HG03432 (cell line): Measurements from ENCODE around the gene PLD5.
A peak's percentile ranks its signal among the peaks of the same experiment; 100 is the strongest.
"Not testable (repeated sequence)": the region's sequence is repeated elsewhere in the genome, so short reads cannot be mapped to it uniquely, and the experiment has no call there.

Experiments
- ATAC-seq: cut with Tn5 transposase; IDR thresholded peaks from one replicate; pipeline ENCODE4 v1.9.1; 2021; ENCODE audit warnings: mild to moderate bottlenecking, moderate library complexity; ENCODE audit not compliant: unreplicated experiment

Gene PLD5

GRCh38 chr1:242219298-242219901 is 305.1 kb downstream of the PLD5 start:
- ATAC-seq, result no peak

DNA sequence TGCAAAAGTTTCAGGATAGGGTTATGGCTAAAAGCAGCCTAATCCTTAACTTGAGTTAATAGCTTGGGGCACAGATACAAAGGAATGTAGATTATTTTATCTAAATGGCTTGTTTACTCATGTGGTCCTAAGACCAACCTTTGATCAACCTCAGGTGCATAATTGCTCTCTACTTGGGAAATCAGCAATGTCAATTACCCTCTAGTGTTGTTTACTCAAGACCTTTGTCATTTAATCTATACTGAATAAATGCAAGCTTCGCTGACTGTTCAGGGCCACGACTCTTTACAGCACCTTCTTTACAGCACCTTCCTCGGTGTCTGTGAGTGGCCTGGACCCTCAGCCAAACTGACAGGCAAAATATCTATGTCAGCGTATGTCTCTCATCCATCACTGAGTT is 308.1 kb downstream of the PLD5 start:
- ATAC-seq, result no peak

GRCh38 chr1:242214455-242214854 is 310.0 kb downstream of the PLD5 start:
- not testable (repeated sequence) for ATAC-seq

- ATAC-seq, result not testable (repeated sequence)
These were observed 311.5 kb downstream of the PLD5 start for GRCh38 chr1:242212961-242213360.

DNA sequence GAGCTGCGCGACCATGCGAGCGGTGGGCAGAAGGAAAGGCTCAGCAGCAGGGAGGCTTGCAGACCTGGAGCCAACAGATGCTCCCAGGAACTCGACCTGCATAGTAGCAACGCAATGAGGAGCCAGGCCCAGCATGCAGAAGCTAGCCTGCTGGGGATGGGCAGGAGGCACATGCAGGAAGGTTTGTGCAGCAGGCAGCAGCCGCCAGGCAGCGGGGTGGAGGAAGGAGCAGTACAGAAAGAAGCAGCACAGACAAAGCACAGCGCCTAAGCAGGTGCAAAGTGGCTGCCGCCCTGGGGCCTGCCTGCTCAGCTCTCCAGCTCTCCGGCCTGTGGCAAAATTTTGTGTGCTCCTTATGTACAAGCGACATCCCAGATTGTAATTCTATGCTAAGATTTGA is 312.1 kb downstream of the PLD5 start:
- ATAC-seq, result no peak

- no peak for ATAC-seq
These were observed 313.1 kb downstream of the PLD5 start for GRCh38 chr1:242211254-242212022.

GRCh38 chr1:242210316-242210715 is 314.2 kb downstream of the PLD5 start:
- not testable (repeated sequence) for ATAC-seq

GRCh38 chr1:242209063-242209462 is 315.4 kb downstream of the PLD5 start:
- ATAC-seq, result no peak

DNA sequence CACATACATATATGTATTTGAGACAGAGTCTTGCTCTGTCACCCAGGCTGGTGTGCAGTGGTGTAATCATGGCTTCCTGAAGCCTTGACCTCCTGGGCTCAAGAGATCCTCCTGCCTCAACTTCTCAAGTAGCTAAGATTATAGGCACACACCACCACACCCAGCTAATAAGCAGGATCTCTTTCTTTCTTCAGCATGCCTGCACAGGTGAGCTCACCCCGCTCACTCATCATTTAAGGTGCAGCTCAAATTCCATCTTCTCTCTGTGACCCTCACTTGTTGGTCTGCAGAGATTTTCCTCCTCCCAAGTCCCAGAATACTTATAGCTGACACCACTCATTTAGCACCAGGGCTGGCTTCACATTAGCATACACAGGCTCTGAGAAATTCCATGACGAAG is 316.5 kb downstream of the PLD5 start:
- no peak for ATAC-seq

GRCh38 chr1:242206994-242207393 is 317.5 kb downstream of the PLD5 start:
- no peak for ATAC-seq

DNA sequence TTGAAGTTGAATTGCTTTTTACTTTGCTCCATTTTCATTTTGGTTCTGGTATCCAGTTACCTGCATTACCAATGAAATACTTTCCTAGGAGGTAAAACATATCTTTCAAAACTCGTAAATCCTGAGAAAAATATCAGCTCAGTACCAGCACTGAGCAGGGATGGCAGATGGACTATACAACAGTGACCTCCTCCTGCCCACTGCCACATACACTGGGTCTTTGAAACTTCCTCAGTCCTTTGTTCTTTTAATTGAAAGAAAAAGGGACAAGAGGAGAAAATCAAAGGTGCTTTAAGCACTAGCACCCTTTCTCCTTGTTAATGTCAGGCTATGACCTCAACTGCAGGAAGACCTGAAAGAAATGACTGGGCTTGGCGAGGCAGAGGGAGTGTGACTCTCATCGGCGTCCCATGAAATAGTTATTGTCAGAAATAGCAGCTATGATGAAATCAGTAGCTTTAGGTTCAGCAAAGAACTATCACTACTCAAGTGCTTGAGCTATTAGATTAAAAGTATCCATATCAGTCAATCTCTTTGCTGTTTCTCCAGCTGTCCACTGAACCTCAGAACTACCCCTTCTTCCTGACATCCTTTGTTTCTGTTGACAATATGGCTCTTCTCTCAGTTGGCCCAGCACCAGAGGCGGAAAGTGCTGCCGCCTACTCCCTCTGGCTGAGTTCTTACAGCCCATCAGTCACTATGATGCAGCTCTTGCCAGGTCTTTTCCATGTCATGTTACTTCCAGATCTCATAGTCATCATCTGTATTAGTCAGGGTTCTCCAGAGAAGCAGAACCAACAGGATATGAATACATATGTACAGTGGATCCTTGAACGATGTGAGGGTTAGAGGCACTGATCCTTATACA is 318.6 kb downstream of the PLD5 start:
- no peak for ATAC-seq

DNA sequence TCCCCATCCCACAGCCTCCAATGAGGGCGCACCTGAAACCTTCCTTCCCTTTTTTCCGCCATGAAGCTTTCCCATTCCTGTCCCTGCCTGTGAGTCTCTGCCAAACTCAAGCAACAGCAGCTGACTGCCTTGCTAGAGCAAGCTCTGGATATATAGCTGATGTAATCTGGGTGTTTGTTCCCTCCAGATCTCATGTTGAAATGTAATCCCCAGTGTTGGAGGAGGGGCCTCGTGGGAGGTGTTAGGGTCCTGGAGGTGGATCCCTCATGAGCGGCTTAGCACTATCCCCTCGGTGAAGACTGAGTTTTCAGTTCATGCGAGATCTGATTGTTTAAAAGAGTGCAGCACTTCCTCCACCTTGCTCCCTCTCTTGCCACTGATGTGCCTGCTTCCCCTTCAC is 321.2 kb downstream of the PLD5 start:
- no peak for ATAC-seq

DNA sequence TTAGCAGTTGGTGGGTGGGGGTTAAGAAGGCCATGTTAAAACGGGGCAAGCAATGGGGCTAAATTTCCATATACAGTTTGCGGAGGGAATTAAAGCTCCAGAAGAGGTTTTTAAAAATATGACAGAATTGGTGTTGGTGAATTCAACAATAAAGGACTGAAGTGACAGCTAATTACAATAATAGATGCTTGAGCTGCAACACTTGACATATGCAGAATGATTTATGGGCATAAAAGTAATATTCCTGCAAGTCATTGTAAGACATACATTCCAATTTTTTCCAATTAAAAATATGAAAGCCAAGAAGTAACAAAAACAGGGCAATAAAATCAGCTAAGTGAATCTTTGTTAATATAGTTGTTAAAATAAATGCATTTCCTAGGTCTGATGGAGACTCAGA is 323.4 kb downstream of the PLD5 start:
- no peak for ATAC-seq

DNA sequence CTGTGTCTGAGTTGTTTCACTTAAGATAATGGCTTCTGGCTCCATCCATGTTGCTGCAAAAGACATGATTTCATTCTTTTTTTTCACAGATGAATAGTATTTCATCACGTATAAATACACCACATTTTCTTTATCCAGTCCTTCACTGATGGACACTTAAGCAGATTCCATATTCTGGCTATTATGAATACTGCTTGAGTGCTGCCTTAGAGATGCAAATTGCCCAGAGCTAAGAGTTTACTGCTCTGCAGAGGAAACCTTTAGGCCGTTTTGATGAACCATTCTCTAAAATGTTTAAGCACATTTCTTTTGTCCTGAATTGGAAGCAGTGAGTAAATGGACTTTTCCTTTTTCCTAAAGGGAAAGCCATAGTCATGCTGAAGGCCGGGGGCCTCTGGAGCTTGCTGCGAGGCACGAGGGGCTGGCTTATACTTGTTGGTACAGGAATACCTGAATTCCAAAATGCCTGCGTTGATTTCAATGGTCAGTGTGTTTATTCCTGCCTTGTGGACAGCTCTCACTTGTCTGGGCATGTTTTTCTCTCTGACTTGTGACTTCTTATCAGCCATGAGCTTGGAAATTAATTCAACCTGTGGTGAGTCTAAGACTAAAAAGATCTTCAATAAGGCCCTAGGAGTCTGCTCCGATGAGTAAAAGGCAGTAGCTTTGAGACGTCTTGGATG is 324.6 kb downstream of the PLD5 start:
- ATAC-seq, result no peak

DNA sequence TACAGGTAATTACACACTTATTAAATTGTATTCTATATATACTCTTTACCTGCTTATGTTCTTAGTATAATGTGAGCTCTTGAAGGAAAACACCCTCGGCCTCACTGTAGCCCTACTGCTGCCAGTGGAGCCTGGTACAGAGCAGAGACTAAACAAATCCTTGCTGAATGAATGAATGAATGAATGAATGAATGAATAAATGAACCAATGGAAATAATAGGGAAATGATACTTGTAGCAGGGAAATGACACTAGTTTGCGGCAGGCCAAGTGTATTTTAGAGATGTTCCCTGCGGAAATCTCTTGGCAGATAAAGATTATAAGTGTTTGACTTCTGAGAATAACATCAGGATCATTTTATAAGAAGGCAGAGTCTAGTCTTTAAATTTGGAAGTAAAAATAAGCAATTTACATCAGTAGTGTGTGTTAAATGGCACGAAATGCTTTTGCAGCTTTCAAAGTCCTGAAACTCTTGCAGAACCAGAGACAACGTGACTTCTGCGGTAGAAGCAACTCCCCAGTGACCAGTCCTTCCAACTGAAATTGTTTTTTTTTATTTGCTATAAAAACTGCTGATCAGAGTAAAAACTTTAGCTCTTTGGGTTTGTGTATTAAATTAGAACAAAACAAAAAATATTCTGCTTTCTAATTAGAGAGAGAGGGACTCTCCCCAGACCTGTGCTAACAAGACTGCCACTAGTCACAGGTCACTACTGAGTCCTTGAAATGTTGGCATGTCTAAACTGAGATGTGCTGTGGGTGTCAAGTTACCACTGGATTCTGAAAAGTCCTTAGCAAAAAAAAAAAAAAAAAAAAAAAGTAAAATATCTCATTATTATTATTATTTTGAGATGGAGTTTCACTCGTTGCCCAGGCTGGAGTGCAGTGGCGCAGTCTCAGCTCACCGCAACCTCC is 326.3 kb downstream of the PLD5 start:
- no peak for ATAC-seq

GRCh38 chr1:242196914-242197313 is 327.6 kb downstream of the PLD5 start:
- no peak for ATAC-seq

- ATAC-seq, result no peak
These were observed 328.4 kb downstream of the PLD5 start for GRCh38 chr1:242196101-242196500.

DNA sequence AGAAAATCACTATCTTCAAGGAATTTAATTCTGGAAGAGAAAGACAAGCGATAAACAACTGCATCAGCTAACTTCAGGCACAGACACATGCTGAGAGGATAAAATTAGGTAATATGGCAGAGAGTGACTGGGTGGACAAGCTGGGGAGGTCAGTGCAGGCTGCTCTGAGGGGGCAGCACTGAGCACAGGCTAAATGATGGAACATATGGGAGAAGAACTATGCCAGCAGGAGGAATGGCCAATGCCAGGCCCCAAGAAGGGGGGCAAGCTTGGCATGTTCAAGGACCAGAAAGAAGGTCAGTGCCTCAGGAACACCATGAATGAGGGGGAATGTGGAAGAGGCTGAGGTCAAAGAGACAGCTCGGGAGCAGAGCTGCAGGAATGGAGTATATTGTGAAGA is 334.9 kb downstream of the PLD5 start:
- no peak for ATAC-seq

DNA sequence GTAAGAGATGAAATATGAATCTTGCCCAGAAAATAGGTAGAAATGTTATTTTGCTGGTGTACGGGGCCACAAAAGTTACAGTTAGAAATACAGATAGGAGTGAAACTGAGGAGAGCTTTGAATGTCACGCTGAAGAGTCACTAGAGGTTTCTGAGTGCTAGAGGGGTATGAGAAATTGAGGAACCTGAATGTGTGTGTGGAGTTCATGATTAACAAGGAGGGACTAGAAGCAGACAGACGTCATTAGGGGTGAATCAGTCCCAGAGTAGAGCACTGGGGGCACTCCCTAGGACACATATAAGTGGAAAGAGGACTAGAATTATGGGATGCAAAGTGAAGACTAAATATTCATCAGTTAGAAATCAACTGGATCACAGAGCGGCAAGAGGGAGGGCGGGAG is 336.7 kb downstream of the PLD5 start:
- peak; percentile 81 for ATAC-seq

- ATAC-seq, result no peak
These were observed 337.3 kb downstream of the PLD5 start for GRCh38 chr1:242187171-242187570.
